PFSK-1 (cell line): ENCODE measurements around the gene PGAP3.

Experiments used
- FOXP2 ChIP-seq: optimal IDR thresholded peaks from 2 replicates; pipeline ENCODE3; 2011; ENCODE audit warnings: borderline replicate concordance, control low read depth, inconsistent platforms; ENCODE audit not compliant: insufficient read depth; ENCODE audit errors: extremely low read length, extremely low read depth
- POLR2AphosphoS5 ChIP-seq: IDR thresholded peaks from 2 replicates; pipeline ENCODE4 v1.6.1; 2012; ENCODE audit warnings: low read depth, mild to moderate bottlenecking, control low read depth, low read length, moderate library complexity
- REST ChIP-seq, 2 experiments: IDR thresholded peaks; 2 replicates each; pipeline versions ENCODE4 v1.6.1 to v1.8.0; 2011 to 2012; ENCODE audit warnings: low read depth in 2 of 2, low read length in 2 of 2, control low read depth in 1 of 2, inconsistent platforms in 1 of 2, mild to moderate bottlenecking in 1 of 2, moderate library complexity in 1 of 2; ENCODE audit not compliant: insufficient read depth in 1 of 2
- SIN3A ChIP-seq: IDR thresholded peaks from 2 replicates; pipeline ENCODE4 v1.6.1; 2012; ENCODE audit warnings: mild to moderate bottlenecking, low read length, moderate library complexity, borderline replicate concordance; ENCODE audit not compliant: insufficient read depth
- TAF1 ChIP-seq: IDR thresholded peaks from 2 replicates; pipeline ENCODE4 v1.6.1; 2012; ENCODE audit warnings: low read length, control low read depth, borderline replicate concordance; ENCODE audit not compliant: insufficient read depth

PGAP3 gene

GRCh38 chr17:39648616-39649366 lies 39.1 kb downstream of the PGAP3 start:
- TF ChIP-seq SIN3A (no peak), TAF1 (no peak), REST (IDR thresholded peaks at IDR 0.05; ENCODE audit: insufficient read depth in 1 of 2, low read depth in 2 of 2, low read length in 2 of 2) (no peak), FOXP2 (no peak), POLR2AphosphoS5 (no peak)

GRCh38 chr17:39647256-39647655 lies 40.6 kb downstream of the PGAP3 start:
- TF ChIP-seq REST (IDR thresholded peaks at IDR 0.05; ENCODE audit: insufficient read depth in 1 of 2, low read depth in 2 of 2, low read length in 2 of 2): no peak
- no peak for TF ChIP-seq POLR2AphosphoS5
- no peak for TF ChIP-seq FOXP2

GRCh38 chr17:39643271-39643670 lies 44.6 kb downstream of the PGAP3 start:
- TF ChIP-seq FOXP2 (no peak), SIN3A (no peak), REST (IDR thresholded peaks at IDR 0.05; ENCODE audit: insufficient read depth in 1 of 2, low read depth in 2 of 2, low read length in 2 of 2) (no peak), POLR2AphosphoS5 (no peak), TAF1 (no peak)

GRCh38 chr17:39642291-39643074 lies 45.4 kb downstream of the PGAP3 start:
- no peak for TF ChIP-seq FOXP2
- TF ChIP-seq POLR2AphosphoS5: no peak
- no peak for TF ChIP-seq REST (IDR thresholded peaks at IDR 0.05; ENCODE audit: insufficient read depth in 1 of 2, low read depth in 2 of 2, low read length in 2 of 2)
- no peak for TF ChIP-seq TAF1
- TF ChIP-seq SIN3A: no peak
